Right lobe of liver (tissue), 6 donors: ENCODE data around the gene ZDHHC7. TPM values are rescaled to one million over a fixed set of nuclear protein-coding genes. Genes with fewer than 3 reads are reported as not detected.

Experiments used
- ATAC-seq, 4 donors: fragments of 200-7000 bp; cut with Tn5 transposase; one replicate each; pipeline ENCODE4 v1.9.1; 2020; ENCODE audit warnings: mild to moderate bottlenecking in 4 of 4, moderate library complexity in 4 of 4
- DNase-seq, 3 donors: peaks; one replicate each; pipeline ENCODE4 v3.0.0-alpha.2; 2020
- H3K27ac ChIP-seq, 3 donors: fragments of 200-600 bp; one replicate each; pipeline ENCODE4 v1.8.0; 2022
- H3K27me3 ChIP-seq, 2 donors: fragments of 200-600 bp; one replicate each; pipeline ENCODE4 v1.8.0; 2022
- H3K36me3 ChIP-seq, 4 donors: fragments of 200-600 bp; sonication (generic) in 1 of 4; one replicate each; pipeline versions ENCODE4 v1.5.1 to v1.8.0; 2017 to 2022; ENCODE audit warnings: control low read depth in 1 of 4
- H3K4me1 ChIP-seq, 4 donors: fragments of 200-600 bp; sonication (generic) in 1 of 4; one replicate each; pipeline versions ENCODE4 v1.5.1 to v1.8.0; 2017 to 2022; ENCODE audit warnings: control low read depth in 1 of 4
- H3K4me3 ChIP-seq, 3 donors: fragments of 200-600 bp; one replicate each; pipeline ENCODE4 v1.8.0; 2022
- H3K9me3 ChIP-seq, 4 donors: fragments of 200-600 bp; sonication (generic) in 1 of 4; one replicate each; pipeline versions ENCODE4 v1.5.1 to v1.8.0; 2017 to 2022; ENCODE audit warnings: control low read depth in 1 of 4
- POLR2A ChIP-seq: fragments of 450-650 bp; IDR thresholded peaks from one replicate; pipeline ENCODE4 v1.6.1; 2017; ENCODE audit warnings: antibody characterized with exemption, mild to moderate bottlenecking
- WGBS: methylation state at CpG from one replicate; pipeline ENCODE4 v1.1.6; 2018; ENCODE audit warnings: low coverage, low lambda C conversion rate; ENCODE audit not compliant: insufficient coverage; ENCODE audit errors: missing lambda C conversion rate; 5-methylcytosine and 5-hydroxymethylcytosine counted together
- intact Hi-C, 2 donors: fragments of 100-400 bp; cut with DNase I; formaldehyde crosslinking; loops; one replicate each; pipeline versions ENCODE4 v1.11.2 to v1.14.1; 2022
- total RNA-seq, 6 experiments: library from RNA; depleted of rRNA in 2 of 6; stranded (reverse); fragments of >200 nt in 2 of 6; fragmentation: NEBNext Ultra II Directional in 3 of 6; extraction: Animal tissue kit (Norgen Biotek cat#: 25700) in 3 of 6; gene quantifications; one replicate each; pipeline versions ENCODE4 v1.1.0 to v1.2.4, GENCODE V29; 2016 to 2023
- TF ChIP-seq, protein P1 (sequence below), 4 donors: fragments of 200-600 bp in 3 of 4; fragments of 450-650 bp in 1 of 4; IDR thresholded peaks; one replicate each; pipeline versions ENCODE4 v1.5.1 to v1.8.0; 2016 to 2022; ENCODE audit warnings: antibody characterized with exemption in 4 of 4, mild to moderate bottlenecking in 2 of 4
- donor health status: DM: no; HTN: yes; CAD: no.
- donor health status: DM: no; HTN: no; CAD: no.
- donor health status: DM: no; HTN: no; CAD: no.
- donor health status: DM: no; HTN: yes; CAD: no.
- donor health status: DM: no; HTN: yes; CAD: no.

ZDHHC7 gene
- total RNA-seq, 6 experiments from 2014 or later: 10.7 to 27.5 (median 19.0) TPM

DNA sequence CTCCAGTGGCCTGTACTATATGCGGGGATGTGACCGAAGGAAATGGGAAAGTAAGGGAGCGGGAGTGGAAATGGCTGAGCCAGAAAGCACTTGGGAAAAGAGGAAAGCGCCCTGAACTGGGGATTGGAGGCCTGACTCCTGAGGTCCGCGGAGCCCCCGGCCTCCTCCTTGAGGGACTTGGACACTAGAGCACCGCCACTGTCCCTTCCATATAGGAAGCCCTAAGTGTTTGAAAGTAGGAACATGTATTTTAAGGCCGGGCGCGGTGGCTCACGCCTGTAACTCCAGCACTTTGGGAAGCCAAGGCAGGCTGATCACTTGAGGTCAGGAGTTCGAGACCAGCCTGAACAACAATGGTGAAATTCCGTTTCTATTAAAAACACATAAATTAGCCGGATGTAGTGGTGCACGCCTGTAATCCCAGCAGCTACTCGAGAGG lies 530 bp upstream of the ZDHHC7 start:
- Histone ChIP-seq H3K4me3 (peak overlapping the region; percentile 71 to 96 (median 93)), H3K9me3 (no peaks in the 10 kb centered on the region), H3K27me3 (no peaks in the 10 kb centered on the region), H3K4me1 (peaks cover 0 to 28% (median 4%) of the 10 kb centered on the region in 4 donors), H3K27ac (peak overlapping the region; percentile 93 to 97 (median 95)), H3K36me3 (no peaks in the 10 kb centered on the region)
- WGBS: 5% methylated on average over 17 of the region's 17 CpGs
- DNase-seq: no peak
- intact Hi-C loops: no loop called here
- ATAC-seq: peak in 1 of 4 donors; percentile 38
- no peak for TF ChIP-seq POLR2A
- TF ChIP-seq, protein P1, sequence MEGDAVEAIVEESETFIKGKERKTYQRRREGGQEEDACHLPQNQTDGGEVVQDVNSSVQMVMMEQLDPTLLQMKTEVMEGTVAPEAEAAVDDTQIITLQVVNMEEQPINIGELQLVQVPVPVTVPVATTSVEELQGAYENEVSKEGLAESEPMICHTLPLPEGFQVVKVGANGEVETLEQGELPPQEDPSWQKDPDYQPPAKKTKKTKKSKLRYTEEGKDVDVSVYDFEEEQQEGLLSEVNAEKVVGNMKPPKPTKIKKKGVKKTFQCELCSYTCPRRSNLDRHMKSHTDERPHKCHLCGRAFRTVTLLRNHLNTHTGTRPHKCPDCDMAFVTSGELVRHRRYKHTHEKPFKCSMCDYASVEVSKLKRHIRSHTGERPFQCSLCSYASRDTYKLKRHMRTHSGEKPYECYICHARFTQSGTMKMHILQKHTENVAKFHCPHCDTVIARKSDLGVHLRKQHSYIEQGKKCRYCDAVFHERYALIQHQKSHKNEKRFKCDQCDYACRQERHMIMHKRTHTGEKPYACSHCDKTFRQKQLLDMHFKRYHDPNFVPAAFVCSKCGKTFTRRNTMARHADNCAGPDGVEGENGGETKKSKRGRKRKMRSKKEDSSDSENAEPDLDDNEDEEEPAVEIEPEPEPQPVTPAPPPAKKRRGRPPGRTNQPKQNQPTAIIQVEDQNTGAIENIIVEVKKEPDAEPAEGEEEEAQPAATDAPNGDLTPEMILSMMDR (IDR thresholded peaks at IDR 0.05): no peak

DNA sequence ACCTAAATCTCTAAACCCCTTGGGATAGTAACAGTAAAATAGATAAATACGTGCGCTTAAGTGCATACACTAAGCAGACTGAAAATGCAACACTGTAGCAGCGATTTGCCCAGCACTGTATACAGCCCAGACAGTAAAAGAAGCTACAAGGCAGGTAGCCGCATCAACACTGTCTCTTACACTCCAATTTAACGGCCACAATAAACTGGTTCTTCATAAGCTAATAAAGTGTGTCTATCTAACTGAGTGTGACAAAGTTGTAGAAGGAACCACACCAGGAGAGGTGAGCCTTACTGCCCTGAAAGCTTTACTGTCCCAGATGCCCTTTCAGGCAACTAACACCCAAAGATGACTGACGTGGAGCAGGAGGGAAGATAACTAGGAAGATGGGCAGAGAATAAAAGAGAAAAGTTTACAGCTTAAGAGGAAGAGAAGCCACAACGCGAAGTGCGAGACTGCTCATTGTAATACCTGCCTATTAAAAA lies 847 bp downstream of the ZDHHC7 start:
- TF ChIP-seq, protein P1 (IDR thresholded peaks at IDR 0.05): no peak
- no peak for TF ChIP-seq POLR2A
- no peaks in the 10 kb centered on the region for H3K36me3 ChIP-seq
- WGBS: 26% methylated on average over 9 of the region's 9 CpGs
- no peak for DNase-seq
- no peaks in the 10 kb centered on the region for H3K9me3 ChIP-seq
- peaks cover 0 to 40% (median 7%) of the 10 kb centered on the region in 4 donors for H3K4me1 ChIP-seq
- intact Hi-C loops: no loop called here
- peak in 1 of 4 donors; percentile 6 for ATAC-seq
- H3K27ac ChIP-seq: peak overlapping the region; percentile 93 to 97 (median 95)
- no peaks in the 10 kb centered on the region for H3K27me3 ChIP-seq
- H3K4me3 ChIP-seq: peak overlapping the region; percentile 71 to 96 (median 93)

DNA sequence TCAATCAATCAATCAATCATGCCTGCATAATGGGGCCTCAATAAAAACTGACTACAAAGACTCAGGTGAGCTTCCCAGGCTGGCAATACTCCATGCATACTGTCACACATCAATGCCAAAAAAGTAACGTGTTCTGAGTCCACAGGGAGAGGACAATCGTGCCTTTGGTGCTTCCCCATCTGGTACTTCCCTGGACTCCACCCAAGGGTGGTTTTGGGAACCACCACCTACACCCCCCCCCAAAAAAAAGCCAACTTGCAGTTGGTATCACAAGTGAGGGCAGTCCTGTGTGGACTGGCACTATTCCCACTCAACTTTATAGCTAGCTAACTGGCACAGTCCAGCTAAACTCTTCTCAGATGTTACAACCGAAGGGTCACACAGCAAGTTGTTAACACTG lies 3.1 kb downstream of the ZDHHC7 start:
- H3K4me3 ChIP-seq: no peak overlapping the region
- H3K9me3 ChIP-seq: no peaks in the 10 kb centered on the region
- peaks cover 0 to 44% (median 13%) of the 10 kb centered on the region in 4 donors for H3K4me1 ChIP-seq
- intact Hi-C loops: no loop called here
- H3K27ac ChIP-seq: no peak overlapping the region
- ATAC-seq (no peak), DNase-seq (no peak)
- H3K36me3 ChIP-seq: no peaks in the 10 kb centered on the region
- H3K27me3 ChIP-seq: no peaks in the 10 kb centered on the region
- WGBS: 80% methylated on average over 1 of the region's 3 CpGs
- no peak for TF ChIP-seq POLR2A

DNA sequence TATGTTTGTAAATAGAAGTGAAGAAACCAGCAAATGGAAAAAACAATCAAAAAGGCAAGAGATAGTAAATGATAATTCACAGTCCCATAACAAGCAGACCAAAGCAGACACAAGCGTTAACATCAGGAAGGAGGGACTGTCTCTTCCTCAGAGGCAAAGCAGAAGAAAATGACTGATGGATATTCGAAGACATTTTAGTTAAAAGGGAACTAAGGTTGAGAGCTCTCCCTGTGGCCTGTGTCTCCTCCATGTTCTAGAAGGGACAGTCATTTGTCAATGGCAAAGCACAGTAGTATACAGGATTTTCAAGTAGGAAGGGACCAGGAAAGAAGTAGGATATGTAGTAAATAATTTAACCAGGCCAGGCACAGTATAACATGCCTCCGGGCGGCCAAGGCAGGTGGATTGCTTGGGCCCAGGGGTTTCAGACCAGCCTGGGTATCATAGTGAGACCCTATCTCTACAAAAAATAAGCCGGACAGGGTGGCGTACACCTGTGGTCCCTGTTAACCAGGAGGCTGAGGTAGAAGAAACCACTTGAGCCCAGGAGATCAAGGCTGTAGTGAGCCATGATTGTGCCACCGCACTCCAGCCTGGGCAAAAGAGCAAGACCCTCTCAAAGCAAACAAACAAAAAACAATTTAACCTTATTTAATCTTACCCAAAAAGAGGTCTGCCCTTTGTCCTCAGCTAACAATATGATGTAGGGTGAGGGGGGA lies 3.7 kb downstream of the ZDHHC7 start:
- intact Hi-C loops: no loop called here
- H3K36me3 ChIP-seq: no peaks in the 10 kb centered on the region
- ATAC-seq: no peak
- no peaks in the 10 kb centered on the region for H3K9me3 ChIP-seq
- no peak overlapping the region for H3K27ac ChIP-seq
- WGBS: 89% methylated on average over 6 of the region's 7 CpGs
- no peak for DNase-seq
- no peaks in the 10 kb centered on the region for H3K27me3 ChIP-seq
- peaks cover 0 to 51% (median 15%) of the 10 kb centered on the region in 4 donors for H3K4me1 ChIP-seq
- TF ChIP-seq POLR2A: no peak
- TF ChIP-seq, protein P1 (IDR thresholded peaks at IDR 0.05): no peak
- H3K4me3 ChIP-seq: no peak overlapping the region

DNA sequence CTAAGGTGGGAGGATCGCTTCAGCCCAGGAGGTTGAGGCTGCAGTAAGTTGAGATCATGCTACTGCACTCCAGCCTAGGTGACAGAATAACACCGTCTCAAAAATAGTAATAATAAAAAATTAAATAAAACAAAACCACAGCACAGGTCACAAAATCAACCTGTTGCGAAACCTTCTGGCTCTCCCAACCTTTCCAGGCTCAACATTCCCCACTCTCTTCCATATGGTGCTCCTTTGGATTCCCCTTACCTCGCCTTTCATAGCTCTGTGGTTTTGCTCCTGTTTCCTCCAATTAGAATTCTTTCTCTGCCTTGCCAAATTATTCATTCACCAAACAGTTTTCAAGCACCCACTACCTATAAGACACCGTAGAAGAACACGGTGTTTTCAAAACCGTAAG lies 4.7 kb downstream of the ZDHHC7 start:
- Histone ChIP-seq H3K9me3 (no peaks in the 10 kb centered on the region), H3K4me3 (no peak overlapping the region), H3K4me1 (peaks cover 0 to 61% (median 20%) of the 10 kb centered on the region in 4 donors), H3K27me3 (no peaks in the 10 kb centered on the region), H3K27ac (no peak overlapping the region), H3K36me3 (no peaks in the 10 kb centered on the region)
- no peak for TF ChIP-seq POLR2A
- TF ChIP-seq, protein P1 (IDR thresholded peaks at IDR 0.05): no peak
- intact Hi-C loops: no loop called here
- ATAC-seq: no peak
- DNase-seq: no peak
- WGBS: 77% methylated on average over 6 of the region's 7 CpGs
